HepG2 (cell line): ENCODE measurements around the gene ZNF512B. TPM values are rescaled to one million over a fixed set of nuclear protein-coding genes. Genes with fewer than 3 reads are reported as not detected.

Source experiments
- ARHGAP35 ChIP-seq: sonication (generic); formaldehyde crosslinking; IDR thresholded peaks from 2 replicates; pipeline ENCODE4 v1.9.0; 2022; ENCODE audit warnings: mild to moderate bottlenecking, inconsistent platforms, moderate library complexity, missing genetic modification reagents, borderline replicate concordance
- CREM ChIP-seq, 2 experiments: sonication (generic) in 1 of 2; formaldehyde crosslinking in 1 of 2; IDR thresholded peaks; 2 replicates each; pipeline versions ENCODE4 v1.4.0 to v1.6.1; 2016 to 2020; ENCODE audit warnings: antibody characterized with exemption in 1 of 2, mild to moderate bottlenecking in 1 of 2, missing genetic modification reagents in 1 of 2
- DMAP1 ChIP-seq: IDR thresholded peaks from 2 replicates; pipeline ENCODE4 v1.6.1; 2016
- KDM2A ChIP-seq: sonication (generic); formaldehyde crosslinking; IDR thresholded peaks from 2 replicates; pipeline ENCODE4 v1.4.0; 2020; ENCODE audit warnings: low read depth, missing genetic modification reagents, borderline replicate concordance
- MAFK ChIP-seq, 2 experiments: IDR thresholded peaks in 1 of 2; conservative IDR thresholded peaks in 1 of 2; 2 replicates each; pipeline ENCODE4 v1.6.1; 2011; ENCODE audit warnings: improper control_type of control experiment in 2 of 2, low read length in 2 of 2
- NPAS2 ChIP-seq: sonication (generic); formaldehyde crosslinking; IDR thresholded peaks from 2 replicates; pipeline ENCODE4 v1.8.0; 2022; ENCODE audit warnings: mild to moderate bottlenecking, missing genetic modification reagents, borderline replicate concordance
- NRL ChIP-seq: sonication (generic); formaldehyde crosslinking; IDR thresholded peaks from 2 replicates; pipeline ENCODE4 v1.5.0; 2020; ENCODE audit warnings: missing genetic modification reagents, mild to moderate bottlenecking, moderate library complexity, borderline replicate concordance
- POLR2G ChIP-seq: fragments of 200-400 bp; formaldehyde crosslinking; IDR thresholded peaks from 2 replicates; pipeline ENCODE4 v1.6.1; 2018; ENCODE audit warnings: mild to moderate bottlenecking, low read depth, low read length, moderate library complexity
- RNF2 ChIP-seq: fragments of 450-650 bp; conservative IDR thresholded peaks from 2 replicates; pipeline ENCODE4 v1.6.1; 2016; ENCODE audit warnings: low read depth
- RORA ChIP-seq: sonication (generic); formaldehyde crosslinking; IDR thresholded peaks from 2 replicates; pipeline ENCODE4 v1.5.0; 2020; ENCODE audit warnings: mild to moderate bottlenecking, missing genetic modification reagents, moderate library complexity
- SSRP1 ChIP-seq: IDR thresholded peaks from 2 replicates; pipeline ENCODE4 v1.6.1; 2016; ENCODE audit warnings: control low read depth
- TBL1XR1 ChIP-seq: fragments of 150-350 bp; IDR thresholded peaks from 2 replicates; pipeline ENCODE4 v1.6.1; 2014; ENCODE audit warnings: borderline replicate concordance, low read length; ENCODE audit not compliant: partially characterized antibody
- THAP11 ChIP-seq: IDR thresholded peaks from 2 replicates; pipeline ENCODE4 v1.6.1; 2016; ENCODE audit warnings: missing biosample characterization, missing genetic modification reagents
- TRIM24 ChIP-seq: sonication (generic); formaldehyde crosslinking; IDR thresholded peaks from 2 replicates; pipeline ENCODE4 v1.8.0; 2022; ENCODE audit warnings: mild to moderate bottlenecking, missing genetic modification reagents
- YY1 ChIP-seq: IDR thresholded peaks from 2 replicates; pipeline ENCODE4 v1.6.1; 2011; ENCODE audit warnings: low read length, low read depth, moderate library complexity, mild to moderate bottlenecking; ENCODE audit not compliant: insufficient read depth, insufficient replicate concordance
- ZBTB20 ChIP-seq: sonication (generic); formaldehyde crosslinking; IDR thresholded peaks from 2 replicates; pipeline ENCODE4 v1.8.1; 2023; ENCODE audit warnings: missing genetic modification reagents, low read depth, mild to moderate bottlenecking, borderline replicate concordance
- ZEB1 ChIP-seq: IDR thresholded peaks from 2 replicates; pipeline ENCODE4 v1.6.1; 2012; ENCODE audit warnings: mild to moderate bottlenecking, low read depth, inconsistent platforms; ENCODE audit not compliant: insufficient replicate concordance
- ZFP90 ChIP-seq: sonication (generic); formaldehyde crosslinking; IDR thresholded peaks from 2 replicates; pipeline ENCODE4 v1.8.0; 2022; ENCODE audit warnings: missing genetic modification reagents, mild to moderate bottlenecking, inconsistent platforms, borderline replicate concordance
- ZNF34 ChIP-seq: sonication (generic); formaldehyde crosslinking; IDR thresholded peaks from 2 replicates; pipeline ENCODE4 v1.4.0; 2020; ENCODE audit warnings: mild to moderate bottlenecking, missing genetic modification reagents, borderline replicate concordance
- ZNF501 ChIP-seq: sonication (generic); formaldehyde crosslinking; IDR thresholded peaks from 2 replicates; pipeline ENCODE4 v1.5.1; 2020; ENCODE audit warnings: mild to moderate bottlenecking, moderate library complexity, missing genetic modification reagents
- ZNF619 ChIP-seq: sonication (generic); formaldehyde crosslinking; IDR thresholded peaks from 2 replicates; pipeline ENCODE4 v1.4.0; 2020; ENCODE audit warnings: mild to moderate bottlenecking, missing genetic modification reagents
- polyA plus RNA-seq, 8 experiments: library from polyadenylated mRNA; depleted of rRNA in 3 of 8; stranded (reverse) in 7 of 8; unstranded in 1 of 8; fragments of >200 nt; fragmentation: Illumina TruSeq in 4 of 8; extraction: Trizol in 4 of 8; gene quantifications; 2 replicates each; pipeline versions ENCODE4 v1.2.1 to v1.2.3, GENCODE V29; 2011 to 2016; ENCODE audit warnings: low read depth in 4 of 8, missing spikeins in 1 of 8, mixed read lengths in 1 of 8; ENCODE audit not compliant: insufficient read depth in 1 of 8
- total RNA-seq, 5 experiments: library from RNA; depleted of rRNA; stranded (reverse); fragments of >200 nt; fragmentation: Illumina TruSeq; extraction: Trizol; gene quantifications; 2 replicates each; pipeline ENCODE4 v1.2.3, GENCODE V29; 2016; ENCODE audit warnings: low read depth in 1 of 5
- TF ChIP-seq, protein P1 (sequence below): sonication (generic); formaldehyde crosslinking; IDR thresholded peaks from 2 replicates; pipeline ENCODE4 v1.4.0; 2020; ENCODE audit warnings: mild to moderate bottlenecking, missing genetic modification reagents
- TF ChIP-seq, protein P2 (sequence below): sonication (generic); formaldehyde crosslinking; IDR thresholded peaks from 2 replicates; pipeline ENCODE4 v1.8.1; 2023; ENCODE audit warnings: mild to moderate bottlenecking, missing genetic modification reagents, borderline replicate concordance
- TF ChIP-seq, protein P3 (sequence below): sonication (generic); formaldehyde crosslinking; IDR thresholded peaks from 2 replicates; pipeline ENCODE4 v1.5.0; 2020; ENCODE audit warnings: missing genetic modification reagents

The ZNF512B gene
- total and polyA plus RNA-seq, 2 of the 13 experiments (the other 11 are each of a cell fraction or from before 2014, with no cell fraction given) = 11.5 to 30.6 TPM

DNA sequence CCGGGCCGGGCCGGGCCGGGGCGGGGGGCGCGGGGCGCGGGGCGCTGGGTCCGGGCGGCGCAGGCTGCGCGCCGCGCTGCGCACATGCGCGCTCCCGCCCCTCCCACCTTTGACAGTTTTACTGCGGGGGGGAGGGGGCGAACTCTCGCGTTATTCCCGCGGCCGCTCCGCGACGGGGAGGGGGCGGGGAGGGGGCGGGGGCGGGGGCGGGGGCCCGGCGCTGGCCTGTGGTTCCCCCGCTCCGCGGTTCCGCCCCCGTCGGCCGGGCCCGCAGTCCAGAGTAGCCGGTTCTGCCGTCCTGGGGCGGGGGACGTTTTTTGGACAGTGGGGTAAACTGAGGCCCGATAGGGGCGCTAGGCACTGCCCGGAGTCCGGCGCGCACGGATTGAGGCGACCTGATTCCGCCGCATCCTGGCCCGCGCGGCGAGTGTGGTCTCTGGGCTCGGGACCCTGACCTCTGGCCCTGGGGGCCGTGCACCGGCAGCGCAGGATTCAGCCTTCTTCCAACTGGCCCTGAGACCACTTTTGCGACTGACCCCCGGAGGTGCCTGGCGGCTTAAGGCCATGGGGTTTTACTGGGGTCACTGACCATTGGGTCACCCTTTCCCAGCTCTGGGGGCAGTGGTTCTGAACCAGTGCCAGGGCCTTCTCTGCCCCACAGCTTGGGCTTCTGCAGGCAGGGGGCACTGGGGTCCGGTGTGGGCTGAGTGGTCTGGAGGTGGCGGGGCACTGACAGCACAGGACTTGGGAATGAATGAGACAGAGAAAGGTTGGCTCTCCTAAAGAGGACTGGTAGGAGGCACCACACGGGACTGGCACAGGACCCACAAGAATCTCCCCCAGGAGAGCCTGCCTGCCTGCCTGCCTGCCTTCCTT, at the start of gene ZNF512B (continued):
- TF ChIP-seq, protein P1, sequence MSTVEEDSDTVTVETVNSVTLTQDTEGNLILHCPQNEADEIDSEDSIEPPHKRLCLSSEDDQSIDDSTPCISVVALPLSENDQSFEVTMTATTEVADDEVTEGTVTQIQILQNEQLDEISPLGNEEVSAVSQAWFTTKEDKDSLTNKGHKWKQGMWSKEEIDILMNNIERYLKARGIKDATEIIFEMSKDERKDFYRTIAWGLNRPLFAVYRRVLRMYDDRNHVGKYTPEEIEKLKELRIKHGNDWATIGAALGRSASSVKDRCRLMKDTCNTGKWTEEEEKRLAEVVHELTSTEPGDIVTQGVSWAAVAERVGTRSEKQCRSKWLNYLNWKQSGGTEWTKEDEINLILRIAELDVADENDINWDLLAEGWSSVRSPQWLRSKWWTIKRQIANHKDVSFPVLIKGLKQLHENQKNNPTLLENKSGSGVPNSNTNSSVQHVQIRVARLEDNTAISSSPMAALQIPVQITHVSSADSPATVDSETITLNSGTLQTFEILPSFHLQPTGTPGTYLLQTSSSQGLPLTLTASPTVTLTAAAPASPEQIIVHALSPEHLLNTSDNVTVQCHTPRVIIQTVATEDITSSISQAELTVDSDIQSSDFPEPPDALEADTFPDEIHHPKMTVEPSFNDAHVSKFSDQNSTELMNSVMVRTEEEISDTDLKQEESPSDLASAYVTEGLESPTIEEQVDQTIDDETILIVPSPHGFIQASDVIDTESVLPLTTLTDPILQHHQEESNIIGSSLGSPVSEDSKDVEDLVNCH (CRISPR knock-in tag) = no peak
- no peak for TF ChIP-seq ZEB1
- peak; percentile 93; the same call in 1 of the 2 replicates for TF ChIP-seq SSRP1 (CRISPR knock-in tag)
- TF ChIP-seq YY1 = peak; percentile 9
- 0 out of 2 replicates have a peak, but pooled peaks have one; percentile 49 for TF ChIP-seq ZNF34
- no peak for TF ChIP-seq DMAP1
- 0 out of 2 replicates have a peak, but pooled peaks have one; percentile 42 for TF ChIP-seq ZFP90
- no peak for TF ChIP-seq RNF2
- TF ChIP-seq, protein P2, sequence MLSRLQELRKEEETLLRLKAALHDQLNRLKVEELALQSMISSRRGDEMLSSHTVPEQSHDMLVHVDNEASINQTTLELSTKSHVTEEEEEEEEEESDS (CRISPR knock-in tag) = no peak
- TF ChIP-seq TRIM24 (CRISPR knock-in tag) = no peak
- no peak for TF ChIP-seq MAFK (conservative IDR thresholded peaks at IDR 0.05 in 1 of 2, IDR thresholded peaks at IDR 0.05 in 1 of 2; ENCODE audit: low read length in 2 of 2)
- TF ChIP-seq NRL (CRISPR knock-in tag) = peak; percentile 92; the same call in 1 of the 2 replicates
- 0 out of 2 replicates have a peak, but pooled peaks have one; percentile 34 for TF ChIP-seq ZNF501 (CRISPR knock-in tag)
- TF ChIP-seq RORA = no peak
- TF ChIP-seq TBL1XR1 = no peak
- no peak for TF ChIP-seq NPAS2 (CRISPR knock-in tag)
- TF ChIP-seq, protein P3, sequence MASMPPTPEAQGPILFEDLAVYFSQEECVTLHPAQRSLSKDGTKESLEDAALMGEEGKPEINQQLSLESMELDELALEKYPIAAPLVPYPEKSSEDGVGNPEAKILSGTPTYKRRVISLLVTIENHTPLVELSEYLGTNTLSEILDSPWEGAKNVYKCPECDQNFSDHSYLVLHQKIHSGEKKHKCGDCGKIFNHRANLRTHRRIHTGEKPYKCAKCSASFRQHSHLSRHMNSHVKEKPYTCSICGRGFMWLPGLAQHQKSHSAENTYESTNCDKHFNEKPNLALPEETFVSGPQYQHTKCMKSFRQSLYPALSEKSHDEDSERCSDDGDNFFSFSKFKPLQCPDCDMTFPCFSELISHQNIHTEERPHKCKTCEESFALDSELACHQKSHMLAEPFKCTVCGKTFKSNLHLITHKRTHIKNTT (CRISPR knock-in tag) = no peak
- TF ChIP-seq CREM (IDR thresholded peaks at IDR 0.05) = no peak
- TF ChIP-seq CREM (CRISPR knock-in tag; IDR thresholded peaks at IDR 0.05) = no peak
- TF ChIP-seq KDM2A (CRISPR knock-in tag) = peak; percentile 78; the same call in 1 of the 2 replicates
- peak; percentile 81; the same call in 1 of the 2 replicates for TF ChIP-seq ZNF619 (CRISPR knock-in tag)
- TF ChIP-seq POLR2G = peak; percentile 70
- TF ChIP-seq ZBTB20 = no peak
- 0 out of 2 replicates have a peak, but pooled peaks have one; percentile 78 for TF ChIP-seq ARHGAP35
- peak; percentile 82 for TF ChIP-seq THAP11 (CRISPR knock-in tag)
